Esophagus (tissue), 2 donors: ENCODE data around the gene RNPEPL1. TPM values are rescaled to one million over a fixed set of nuclear protein-coding genes. Genes with fewer than 3 reads are reported as not detected.
"Not testable (repeated sequence)": the region's sequence is repeated elsewhere in the genome, so short reads cannot be mapped to it uniquely, and the experiment has no call there.

Source experiments
- H3K27ac ChIP-seq, 2 donors: one replicate each; pipeline ENCODE4 v1.5.1; 2013; ENCODE audit warnings: low read depth in 2 of 2, mild to moderate bottlenecking in 2 of 2, inconsistent platforms in 1 of 2, low read length in 1 of 2, moderate library complexity in 1 of 2
- H3K27me3 ChIP-seq, 2 donors: one replicate each; pipeline ENCODE4 v1.6.1; 2013; ENCODE audit warnings: low read length in 2 of 2, control low read depth in 1 of 2, mild to moderate bottlenecking in 1 of 2; ENCODE audit not compliant: insufficient read depth in 2 of 2, control insufficient read depth in 1 of 2
- H3K36me3 ChIP-seq, 2 donors: one replicate each; pipeline ENCODE4 v1.6.1; 2013; ENCODE audit warnings: low read length in 1 of 2; ENCODE audit not compliant: control insufficient read depth in 2 of 2, insufficient read depth in 2 of 2
- H3K4me1 ChIP-seq, 2 donors: one replicate each; pipeline ENCODE4 v1.6.1; 2013; ENCODE audit warnings: low read length in 1 of 2; ENCODE audit not compliant: control insufficient read depth in 2 of 2, insufficient read depth in 2 of 2
- H3K4me3 ChIP-seq, 2 donors: one replicate each; pipeline ENCODE4 v1.5.1; 2013; ENCODE audit warnings: low read length in 2 of 2, mild to moderate bottlenecking in 2 of 2, low read depth in 1 of 2, moderate library complexity in 1 of 2
- H3K9me3 ChIP-seq, 2 donors: one replicate each; pipeline ENCODE4 v1.6.1; 2013; ENCODE audit warnings: mild to moderate bottlenecking in 2 of 2, low read depth in 1 of 2, low read length in 1 of 2, moderate library complexity in 1 of 2; ENCODE audit not compliant: control insufficient read depth in 2 of 2, insufficient read depth in 1 of 2
- WGBS, 2 donors: extraction: QIAGEN DNeasy Blood & Tissue Kit; methylation state at CpG; one replicate each; pipeline ENCODE4 v1.1.7; 2013; 5-methylcytosine and 5-hydroxymethylcytosine counted together
- polyA plus RNA-seq, 2 donors: library from polyadenylated mRNA; stranded (reverse); fragments of 200-250 nt; gene quantifications; one replicate each; pipeline ENCODE4 v1.2.3, GENCODE V29; 2013
- donor health status: healthy with polysubstance abuse.
- donor health status: Bipolar disorder and iron deficiency.

Gene RNPEPL1
- polyA plus RNA-seq, 2 donors, result 65.9 to 160 TPM

DNA sequence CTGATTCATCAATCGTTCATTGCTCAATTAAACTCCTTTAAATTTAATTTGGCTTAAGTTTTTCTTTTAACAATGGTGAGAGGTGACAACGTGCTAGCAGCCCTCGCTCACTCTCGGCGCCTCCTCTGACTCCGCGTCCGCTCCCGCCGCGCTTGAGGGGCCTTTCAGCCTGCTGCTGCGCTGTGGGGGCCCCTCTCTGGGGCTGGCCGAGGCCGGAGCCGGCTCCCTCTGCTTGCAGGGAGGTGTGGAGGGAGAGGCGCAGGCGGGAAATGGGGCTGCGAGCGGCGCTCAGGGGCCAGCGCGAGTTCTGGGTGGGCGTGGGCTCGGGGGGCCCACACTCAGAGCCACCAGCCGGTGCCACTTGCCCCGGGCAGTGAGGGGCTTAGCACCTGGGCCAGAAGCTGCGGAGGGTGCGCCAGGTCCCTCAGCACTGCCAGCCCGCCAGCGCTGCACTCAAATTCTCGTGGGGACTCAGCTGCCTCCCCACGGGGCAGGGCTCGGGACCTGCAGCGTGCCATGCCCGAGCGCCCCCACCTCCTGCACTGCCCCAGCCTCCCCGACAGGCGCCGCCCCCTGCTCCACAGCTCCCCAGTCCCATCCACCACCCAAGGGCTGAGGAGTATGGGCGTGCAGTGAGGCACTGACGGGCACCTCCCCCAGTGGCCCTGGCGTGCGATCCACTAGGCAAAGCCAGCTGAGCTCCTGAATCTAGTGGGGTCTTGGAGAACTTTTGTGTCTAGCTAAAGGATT lies 30.1 kb upstream of the RNPEPL1 start:
- Histone ChIP-seq H3K27ac (no peak overlapping the region), H3K27me3 (no peaks in the 10 kb centered on the region), H3K36me3 (peaks cover 0 to 3% of the 10 kb centered on the region in 2 donors), H3K9me3 (no peaks in the 10 kb centered on the region), H3K4me3 (no peak overlapping the region), H3K4me1 (no peaks in the 10 kb centered on the region)
- WGBS, 2 donors, result 95 to 97% methylated on average over 43 of the region's 43 CpGs

DNA sequence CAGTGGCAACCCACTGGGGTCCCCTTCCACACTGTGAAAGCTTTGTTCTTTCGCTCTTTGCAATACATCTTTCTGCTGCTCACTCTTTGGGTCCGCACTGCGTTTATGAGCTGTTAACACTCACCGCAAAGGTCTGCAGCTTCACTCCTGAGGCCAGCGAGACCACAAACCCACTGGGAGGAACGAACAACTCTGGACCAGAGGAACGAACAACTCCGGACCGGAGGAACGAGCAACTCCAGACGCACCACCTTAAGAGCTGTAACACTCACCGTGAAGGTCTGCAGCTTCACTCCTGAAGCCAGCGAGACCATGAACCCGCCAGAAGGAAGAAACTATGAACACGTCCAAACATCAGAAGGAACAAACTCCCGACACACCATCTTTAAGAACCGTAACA lies 29.2 kb upstream of the RNPEPL1 start:
- H3K27me3 ChIP-seq, H3K4me3 ChIP-seq, H3K27ac ChIP-seq, H3K9me3 ChIP-seq, H3K36me3 ChIP-seq, H3K4me1 ChIP-seq: not testable (repeated sequence)
- WGBS, 2 donors, result 98% methylated on average over 17 of the region's 17 CpGs

DNA sequence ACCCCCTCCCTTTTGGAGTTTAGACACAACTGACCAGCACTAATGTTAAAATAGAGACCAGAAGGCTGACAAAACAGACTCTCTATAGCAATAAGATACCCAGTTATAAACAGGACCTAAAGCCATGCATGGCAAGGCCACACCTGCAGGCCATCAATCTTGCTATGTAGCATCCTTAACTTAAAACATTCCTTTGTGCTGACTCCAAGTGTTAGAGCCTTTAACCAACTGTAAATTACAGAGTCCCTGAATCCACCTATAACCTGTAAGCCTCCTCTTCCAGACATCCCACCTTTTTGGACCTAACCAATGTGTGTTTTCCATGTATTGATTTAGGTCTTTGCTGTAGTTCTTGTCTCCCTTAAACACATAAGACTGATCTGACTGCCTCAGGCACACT lies 28.4 kb upstream of the RNPEPL1 start:
- H3K9me3 ChIP-seq, result no peaks in the 10 kb centered on the region
- H3K36me3 ChIP-seq, result peaks cover 0 to 3% of the 10 kb centered on the region in 2 donors
- H3K27me3 ChIP-seq, result no peaks in the 10 kb centered on the region

DNA sequence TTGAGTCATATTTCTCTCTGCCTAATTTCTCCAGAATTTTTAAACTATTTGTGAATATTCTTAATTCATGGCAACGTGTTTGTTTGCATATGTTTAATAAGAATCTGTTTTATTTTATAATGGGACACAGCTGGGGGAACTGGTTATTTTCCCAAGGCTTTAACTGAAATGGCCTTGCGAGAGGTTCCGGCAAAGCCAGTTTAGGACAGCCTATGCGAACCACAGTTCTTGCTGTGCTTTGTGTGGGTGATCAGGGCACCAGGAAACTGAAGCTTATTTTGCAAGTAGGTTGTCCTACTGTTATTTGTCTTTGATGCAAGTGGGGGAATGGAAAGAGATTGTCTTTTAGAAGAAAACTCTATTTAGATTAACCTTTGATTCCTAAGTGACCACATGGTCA lies 17.0 kb upstream of the RNPEPL1 start:
- Histone ChIP-seq H3K4me1 (no peaks in the 10 kb centered on the region), H3K27me3 (no peaks in the 10 kb centered on the region), H3K9me3 (no peaks in the 10 kb centered on the region), H3K27ac (peak overlapping the region in 1 of 2 donors; percentile 78), H3K36me3 (peaks cover 8 to 9% of the 10 kb centered on the region in 2 donors), H3K4me3 (no peak overlapping the region)
- 78 to 85% methylated on average over 4 of the region's 4 CpGs for WGBS, 2 donors

More for the DNA sequence above, 28.4 kb upstream of the RNPEPL1 start:
- Histone ChIP-seq H3K27ac (no peak overlapping the region), H3K4me3 (no peak overlapping the region), H3K4me1 (no peaks in the 10 kb centered on the region)

- no peaks in the 10 kb centered on the region for H3K9me3 ChIP-seq
- peak overlapping the region in 1 of 2 donors; percentile 78 for H3K27ac ChIP-seq
- WGBS, 2 donors, result 37 to 45% methylated on average over 1 of the region's 1 CpG
- H3K4me3 ChIP-seq, result no peak overlapping the region
- peaks cover 8 to 9% of the 10 kb centered on the region in 2 donors for H3K36me3 ChIP-seq
- H3K27me3 ChIP-seq, result no peaks in the 10 kb centered on the region
- H3K4me1 ChIP-seq, result peaks cover 0 to 3% of the 10 kb centered on the region in 2 donors
Observed at GRCh38 chr2:240551811-240552210, 16.5 kb upstream of the RNPEPL1 start.

DNA sequence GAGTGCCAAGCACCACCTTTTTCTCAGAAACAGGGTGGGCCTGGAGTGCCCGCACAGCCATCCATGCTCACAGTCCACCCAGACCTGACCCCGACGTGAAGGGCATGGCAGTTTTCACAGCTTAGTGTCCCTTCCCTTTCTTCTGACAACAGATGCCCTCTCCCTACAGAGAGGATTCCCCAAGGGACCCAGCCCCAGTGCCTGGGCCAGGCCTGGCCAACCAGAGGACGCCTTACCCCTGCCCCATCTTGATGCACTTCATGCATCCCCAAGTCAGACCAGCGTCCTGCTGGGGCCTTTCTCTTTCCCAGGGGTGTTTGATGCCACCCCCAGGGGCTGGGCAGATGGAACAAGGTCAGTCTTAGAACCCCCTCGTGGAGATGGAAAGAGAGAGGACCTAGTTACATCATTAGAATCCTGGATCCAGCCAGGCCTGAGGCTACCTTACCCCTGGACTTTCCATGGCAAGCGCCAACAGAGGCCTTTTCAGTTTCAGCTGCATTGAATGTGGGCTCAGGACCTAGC lies 14.3 kb upstream of the RNPEPL1 start:
- Histone ChIP-seq H3K4me3 (no peak overlapping the region), H3K27me3 (no peaks in the 10 kb centered on the region), H3K9me3 (no peaks in the 10 kb centered on the region), H3K36me3 (peaks cover 8 to 9% of the 10 kb centered on the region in 2 donors), H3K4me1 (peaks cover 7 to 17% of the 10 kb centered on the region in 2 donors), H3K27ac (no peak overlapping the region)
- 88 to 93% methylated on average over 7 of the region's 7 CpGs for WGBS, 2 donors

DNA sequence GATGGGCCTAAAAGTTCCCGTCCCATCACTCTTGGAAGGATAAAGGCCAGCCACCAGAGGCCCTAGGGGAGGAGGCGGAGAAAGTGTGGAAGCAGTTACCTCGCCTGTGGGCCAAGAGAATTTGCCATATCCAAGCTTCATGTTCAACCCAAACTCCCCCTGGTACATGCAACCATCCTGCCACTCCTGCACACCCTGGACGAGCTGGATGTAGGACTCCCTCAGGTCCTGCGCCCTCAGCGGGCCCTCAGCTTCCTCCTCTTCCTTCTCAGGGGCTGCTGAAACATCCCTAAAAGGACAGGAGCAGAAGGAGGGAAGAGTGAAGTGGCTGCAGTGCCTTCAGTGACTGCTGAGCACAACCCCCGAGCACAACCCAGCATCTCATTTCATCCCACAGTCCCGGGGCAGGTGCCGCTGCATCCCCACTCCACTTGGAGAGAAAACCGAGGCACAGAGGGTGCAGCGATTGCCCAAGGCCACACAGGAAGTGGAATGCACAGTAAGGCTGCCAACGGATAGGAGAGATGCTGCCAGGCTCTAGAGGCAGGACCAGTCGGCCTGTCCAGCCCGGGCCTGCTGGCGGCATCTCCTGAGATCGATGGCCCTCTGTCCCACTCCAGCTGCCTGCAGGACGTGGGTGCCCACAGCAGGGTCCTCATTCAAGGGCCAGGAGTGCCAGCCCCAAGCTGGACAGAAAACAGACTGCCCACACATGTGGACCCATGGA lies 13.4 kb upstream of the RNPEPL1 start:
- peaks cover 8 to 9% of the 10 kb centered on the region in 2 donors for H3K36me3 ChIP-seq

GRCh38 chr2:240555541-240556250 lies 12.6 kb upstream of the RNPEPL1 start:
- Histone ChIP-seq H3K27ac (no peak overlapping the region), H3K27me3 (no peaks in the 10 kb centered on the region), H3K4me3 (no peak overlapping the region), H3K36me3 (peaks cover 8 to 9% of the 10 kb centered on the region in 2 donors), H3K4me1 (peaks cover 11 to 23% of the 10 kb centered on the region in 2 donors), H3K9me3 (no peaks in the 10 kb centered on the region)
- 95 to 96% methylated on average over 16 of the region's 16 CpGs for WGBS, 2 donors

More for the DNA sequence above, 13.4 kb upstream of the RNPEPL1 start:
- H3K4me1 ChIP-seq, result peaks cover 11 to 23% of the 10 kb centered on the region in 2 donors
- no peak overlapping the region for H3K27ac ChIP-seq
- H3K27me3 ChIP-seq, result no peaks in the 10 kb centered on the region
- H3K4me3 ChIP-seq, result no peak overlapping the region
- no peaks in the 10 kb centered on the region for H3K9me3 ChIP-seq
- WGBS, 2 donors, result 90 to 92% methylated on average over 17 of the region's 17 CpGs

- 50 to 55% methylated on average over 9 of the region's 9 CpGs for WGBS, 2 donors
- Histone ChIP-seq H3K27ac (no peak overlapping the region), H3K9me3 (no peaks in the 10 kb centered on the region), H3K4me3 (peak overlapping the region in 1 of 2 donors; percentile 56), H3K36me3 (peaks cover 4 to 8% of the 10 kb centered on the region in 2 donors), H3K4me1 (peaks cover 11 to 23% of the 10 kb centered on the region in 2 donors), H3K27me3 (no peaks in the 10 kb centered on the region)
Observed at GRCh38 chr2:240556553-240557100, 11.7 kb upstream of the RNPEPL1 start.
